Measurements from ENCODE around the gene PLA2G4D. TPM values are rescaled to one million over a fixed set of nuclear protein-coding genes. Genes with fewer than 3 reads are reported as not detected.

The PLA2G4D gene
- total RNA-seq, 1 donor from 2014 or later: not detected

DNA sequence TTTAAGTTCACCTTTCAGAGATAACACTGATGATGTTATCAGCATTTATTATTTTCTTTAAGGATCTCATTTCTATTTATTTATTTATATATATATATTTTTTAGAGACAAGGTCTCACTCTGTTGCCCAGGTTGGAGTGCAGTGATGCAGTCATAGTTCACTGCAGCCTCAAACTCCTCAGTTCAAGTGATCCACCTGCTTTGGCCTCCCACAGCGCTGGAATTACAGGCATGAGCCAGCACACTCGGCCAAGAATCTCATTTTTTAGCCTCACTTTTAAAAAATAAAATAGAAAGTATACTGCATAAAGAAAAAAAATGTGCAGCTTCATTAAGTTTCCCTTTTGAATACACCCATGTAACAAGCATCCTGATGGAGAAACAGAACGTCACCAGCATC lies 35.6 kb downstream of the PLA2G4D start:
- Mint-ChIP-seq H3K4me3 (no peak overlapping the region), H3K36me3 (ENCODE audit: low read depth) (no peaks in the 10 kb centered on the region), H3K9me3 (no peaks in the 10 kb centered on the region), H3K27me3 (ENCODE audit: low read depth) (peaks cover 33% of the 10 kb centered on the region), H3K4me1 (peaks cover 7% of the 10 kb centered on the region), H3K27ac (ENCODE audit: unreplicated experiment) (no peak overlapping the region)
- TF ChIP-seq, protein P1, sequence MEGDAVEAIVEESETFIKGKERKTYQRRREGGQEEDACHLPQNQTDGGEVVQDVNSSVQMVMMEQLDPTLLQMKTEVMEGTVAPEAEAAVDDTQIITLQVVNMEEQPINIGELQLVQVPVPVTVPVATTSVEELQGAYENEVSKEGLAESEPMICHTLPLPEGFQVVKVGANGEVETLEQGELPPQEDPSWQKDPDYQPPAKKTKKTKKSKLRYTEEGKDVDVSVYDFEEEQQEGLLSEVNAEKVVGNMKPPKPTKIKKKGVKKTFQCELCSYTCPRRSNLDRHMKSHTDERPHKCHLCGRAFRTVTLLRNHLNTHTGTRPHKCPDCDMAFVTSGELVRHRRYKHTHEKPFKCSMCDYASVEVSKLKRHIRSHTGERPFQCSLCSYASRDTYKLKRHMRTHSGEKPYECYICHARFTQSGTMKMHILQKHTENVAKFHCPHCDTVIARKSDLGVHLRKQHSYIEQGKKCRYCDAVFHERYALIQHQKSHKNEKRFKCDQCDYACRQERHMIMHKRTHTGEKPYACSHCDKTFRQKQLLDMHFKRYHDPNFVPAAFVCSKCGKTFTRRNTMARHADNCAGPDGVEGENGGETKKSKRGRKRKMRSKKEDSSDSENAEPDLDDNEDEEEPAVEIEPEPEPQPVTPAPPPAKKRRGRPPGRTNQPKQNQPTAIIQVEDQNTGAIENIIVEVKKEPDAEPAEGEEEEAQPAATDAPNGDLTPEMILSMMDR (conservative IDR thresholded peaks at IDR 0.05): no peak
- no peak for DNase-seq (ENCODE audit: low read depth, low spot score)

DNA sequence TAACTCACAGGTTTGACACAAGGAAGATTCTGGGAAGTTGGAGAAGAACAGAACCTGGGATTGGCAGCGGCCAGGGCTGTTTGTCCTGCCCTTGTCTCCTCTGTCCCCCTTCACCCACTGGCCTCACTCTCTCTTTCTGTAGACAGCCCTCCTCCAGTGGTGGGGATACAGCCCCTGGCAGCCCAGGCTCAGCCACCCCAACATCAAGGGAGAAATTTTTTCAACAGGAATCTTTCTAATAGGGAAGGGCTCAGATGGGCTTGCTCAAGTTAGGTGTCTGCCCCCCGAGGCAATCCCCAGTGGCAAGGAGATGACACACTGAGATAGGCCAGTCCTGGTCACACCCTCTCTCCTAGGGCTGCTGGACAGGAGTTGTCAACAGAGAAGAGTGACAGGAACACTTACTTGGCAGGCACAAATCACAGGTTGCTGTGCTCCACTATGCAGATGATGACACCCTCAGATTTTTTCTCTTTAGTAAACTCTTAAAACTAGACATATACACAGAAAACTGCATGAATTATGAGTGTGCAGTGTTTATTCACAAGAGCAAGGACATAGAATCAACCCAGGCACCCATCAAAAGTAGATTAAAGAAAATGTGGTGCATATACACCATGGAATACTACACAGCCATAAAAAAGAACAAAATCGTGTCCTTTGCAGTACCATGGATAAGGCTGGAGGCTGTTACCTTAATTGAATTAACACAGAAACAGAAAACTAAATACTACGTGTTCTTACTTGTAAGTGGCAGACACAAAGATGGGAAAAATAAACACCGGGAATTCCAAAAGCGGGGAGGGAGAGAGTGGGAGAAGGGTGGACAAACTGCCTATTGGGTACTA lies 36.3 kb downstream of the PLA2G4D start:
- no peak overlapping the region for H3K4me3 Mint-ChIP-seq
- no peak for DNase-seq (ENCODE audit: low read depth, low spot score)
- H3K4me1 Mint-ChIP-seq: peaks cover 5% of the 10 kb centered on the region
- H3K36me3 Mint-ChIP-seq (ENCODE audit: low read depth): no peaks in the 10 kb centered on the region
- H3K9me3 Mint-ChIP-seq: no peaks in the 10 kb centered on the region
- H3K27ac Mint-ChIP-seq (ENCODE audit: unreplicated experiment): no peak overlapping the region
- TF ChIP-seq, protein P1 (conservative IDR thresholded peaks at IDR 0.05): no peak
- H3K27me3 Mint-ChIP-seq (ENCODE audit: low read depth): peaks cover 38% of the 10 kb centered on the region

DNA sequence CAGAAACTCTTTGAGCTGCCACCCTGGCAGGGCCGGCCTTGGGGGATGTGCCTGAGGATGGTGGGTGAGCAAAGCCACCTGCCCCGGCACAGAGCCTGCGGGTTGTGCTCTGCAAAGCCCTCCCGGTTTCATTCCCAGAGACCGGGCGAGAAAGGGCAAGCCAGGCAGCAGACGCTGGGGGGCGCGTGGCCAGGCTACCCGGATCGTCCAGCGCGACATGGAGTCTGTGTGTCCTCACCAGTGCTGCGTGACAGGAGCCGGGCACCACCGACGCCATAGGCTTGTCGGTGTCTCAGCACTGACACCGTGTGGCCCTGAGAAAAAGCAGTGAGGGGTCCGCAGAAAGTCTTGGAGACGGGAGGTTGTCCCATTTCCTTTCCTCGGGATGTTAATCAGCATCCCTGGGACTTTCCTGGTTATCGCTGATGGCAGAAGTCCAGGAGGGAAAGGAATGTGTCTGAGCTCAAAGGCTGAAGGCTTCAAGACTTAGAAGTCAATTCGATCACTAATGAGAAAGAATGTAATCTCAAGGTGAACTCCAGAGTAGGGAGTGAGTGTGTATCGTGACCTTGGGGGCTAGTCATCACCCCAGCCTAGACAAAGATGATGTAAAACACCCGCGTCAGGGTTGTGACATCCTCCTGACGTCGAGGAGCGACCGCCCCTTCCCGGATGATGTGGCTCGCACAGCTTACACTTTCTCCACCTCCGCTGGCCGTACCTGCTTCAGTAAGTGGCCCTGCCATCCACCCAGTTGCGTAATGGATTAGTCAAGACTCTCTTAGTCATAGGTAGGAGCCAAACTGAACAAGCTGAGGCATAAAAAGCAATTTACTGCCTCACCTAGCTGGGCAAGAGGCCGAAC lies 37.2 kb downstream of the PLA2G4D start:
- H3K27me3 Mint-ChIP-seq (ENCODE audit: low read depth): peaks cover 38% of the 10 kb centered on the region
- peak; percentile 75 for DNase-seq (ENCODE audit: low read depth, low spot score)
- H3K36me3 Mint-ChIP-seq (ENCODE audit: low read depth): no peaks in the 10 kb centered on the region
- H3K4me3 Mint-ChIP-seq: no peak overlapping the region
- peaks cover 5% of the 10 kb centered on the region for H3K4me1 Mint-ChIP-seq
- no peaks in the 10 kb centered on the region for H3K9me3 Mint-ChIP-seq
- no peak overlapping the region for H3K27ac Mint-ChIP-seq (ENCODE audit: unreplicated experiment)
- TF ChIP-seq, protein P1 (conservative IDR thresholded peaks at IDR 0.05): peak; percentile 70

DNA sequence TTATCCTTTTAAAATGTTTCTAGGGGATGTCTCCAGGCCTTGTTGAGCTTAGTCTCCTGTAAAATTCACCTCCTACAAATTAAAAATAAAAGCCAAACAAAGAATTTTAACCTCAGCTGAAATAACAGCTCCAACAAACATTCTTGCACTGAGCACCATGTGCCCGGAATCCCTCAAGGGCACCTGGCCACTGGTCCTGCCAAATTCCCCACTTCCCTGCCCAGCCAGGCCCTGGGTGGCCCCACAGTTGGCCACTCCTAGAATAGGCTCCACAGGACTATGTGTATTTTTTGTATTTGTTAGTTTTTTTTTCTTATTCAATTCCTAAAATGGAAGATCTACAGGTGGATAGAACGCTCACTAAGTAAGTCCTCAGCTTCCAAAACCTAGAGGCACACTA lies 40.4 kb downstream of the PLA2G4D start:
- peaks cover 33% of the 10 kb centered on the region for H3K27me3 Mint-ChIP-seq (ENCODE audit: low read depth)
- no peaks in the 10 kb centered on the region for H3K9me3 Mint-ChIP-seq
- H3K4me3 Mint-ChIP-seq: no peak overlapping the region
- H3K27ac Mint-ChIP-seq (ENCODE audit: unreplicated experiment): no peak overlapping the region
- DNase-seq (ENCODE audit: low read depth, low spot score): no peak
- H3K36me3 Mint-ChIP-seq (ENCODE audit: low read depth): no peaks in the 10 kb centered on the region
- TF ChIP-seq, protein P1 (conservative IDR thresholded peaks at IDR 0.05): no peak
- peaks cover 5% of the 10 kb centered on the region for H3K4me1 Mint-ChIP-seq

DNA sequence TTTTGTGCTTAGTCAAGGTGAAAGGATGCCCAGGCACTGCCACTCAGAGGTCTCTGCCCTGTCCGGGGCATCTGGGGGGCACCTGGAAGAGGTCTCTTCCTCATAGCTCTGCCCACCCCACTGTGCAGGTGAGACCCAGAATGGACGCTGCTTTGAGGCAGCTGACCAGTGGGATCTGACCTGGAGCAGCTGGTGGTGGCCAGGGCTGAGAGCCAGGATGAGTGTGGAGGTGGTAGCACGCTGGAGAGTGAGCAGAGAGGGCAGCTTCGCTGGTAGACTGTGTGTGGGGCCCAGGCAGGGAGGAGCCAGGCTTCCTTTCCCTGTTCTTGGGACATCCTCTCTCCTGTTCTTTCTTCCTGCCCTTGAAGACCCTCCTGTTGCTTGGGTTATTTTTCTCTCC lies 41.4 kb downstream of the PLA2G4D start:
- Mint-ChIP-seq H3K27ac (ENCODE audit: unreplicated experiment) (no peak overlapping the region), H3K27me3 (ENCODE audit: low read depth) (peaks cover 29% of the 10 kb centered on the region), H3K4me3 (no peak overlapping the region), H3K9me3 (no peaks in the 10 kb centered on the region), H3K4me1 (peaks cover 5% of the 10 kb centered on the region), H3K36me3 (ENCODE audit: low read depth) (no peaks in the 10 kb centered on the region)
- no peak for DNase-seq (ENCODE audit: low read depth, low spot score)
- TF ChIP-seq, protein P1 (conservative IDR thresholded peaks at IDR 0.05): no peak

All from neural crest cell (in vitro differentiated cells).